GM12801 (cell line): ENCODE measurements around the gene CYP19A1.

ENCODE experiments used
- CTCF ChIP-seq: IDR thresholded peaks from one replicate; pipeline ENCODE4 v1.5.1; 2011; ENCODE audit warnings: control low read depth; ENCODE audit not compliant: insufficient read length; ENCODE audit errors: extremely low read depth

CYP19A1 gene

GRCh38 chr15:51253366-51253765 lies 85.0 kb downstream of the CYP19A1 start:
- no peak for TF ChIP-seq CTCF

- TF ChIP-seq CTCF: no peak
Measured at GRCh38 chr15:51252671-51253070, 85.7 kb downstream of the CYP19A1 start.

- no peak for TF ChIP-seq CTCF
Measured at GRCh38 chr15:51251556-51251955, 86.8 kb downstream of the CYP19A1 start.

GRCh38 chr15:51250217-51251011 lies 88.0 kb downstream of the CYP19A1 start:
- no peak for TF ChIP-seq CTCF

- no peak for TF ChIP-seq CTCF
Measured at GRCh38 chr15:51245628-51246027, 92.8 kb downstream of the CYP19A1 start.

- no peak for TF ChIP-seq CTCF
Measured at GRCh38 chr15:51244423-51244869, 94.0 kb downstream of the CYP19A1 start.

GRCh38 chr15:51243774-51244173 lies 94.6 kb downstream of the CYP19A1 start:
- no peak for TF ChIP-seq CTCF
